Measurements from ENCODE around the gene FAM107A.

Gene FAM107A

GRCh38 chr3:58620421-58620820 is 43.2 kb upstream of the FAM107A start:
- DNase-seq (ENCODE audit: low read depth, low spot score): no peak
- no peak overlapping the region for H3K4me3 ChIP-seq
- no peak overlapping the region for H3K9ac ChIP-seq (ENCODE audit: insufficient read length)
- H3K36me3 ChIP-seq (ENCODE audit: insufficient read depth, low read length): no peaks in the 10 kb centered on the region
- no peak overlapping the region for H3K27ac ChIP-seq
- TF ChIP-seq EZH2 (IDR thresholded peaks at IDR 0.05): no peak
- no peak for TF ChIP-seq FOXP2 (optimal IDR thresholded peaks at IDR 0.05; ENCODE audit: control extremely low read depth, extremely low read length, insufficient read depth)
- TF ChIP-seq POLR2AphosphoS5 (IDR thresholded peaks at IDR 0.05; ENCODE audit: borderline replicate concordance, low read depth, low read length): no peak
- no peaks in the 10 kb centered on the region for H3K9me3 ChIP-seq (ENCODE audit: low read depth, low read length)

- DNase-seq (ENCODE audit: low read depth, low spot score): no peak
- no peak for TF ChIP-seq FOXP2 (optimal IDR thresholded peaks at IDR 0.05; ENCODE audit: control extremely low read depth, extremely low read length, insufficient read depth)
- TF ChIP-seq POLR2AphosphoS5 (IDR thresholded peaks at IDR 0.05; ENCODE audit: borderline replicate concordance, low read depth, low read length): no peak
- no peak for TF ChIP-seq EZH2 (IDR thresholded peaks at IDR 0.05)
- no peaks in the 10 kb centered on the region for H3K9me3 ChIP-seq (ENCODE audit: low read depth, low read length)
- H3K9ac ChIP-seq (ENCODE audit: insufficient read length): no peak overlapping the region
- H3K4me3 ChIP-seq: no peak overlapping the region
- no peak overlapping the region for H3K27ac ChIP-seq
- no peaks in the 10 kb centered on the region for H3K36me3 ChIP-seq (ENCODE audit: insufficient read depth, low read length)
Observed at GRCh38 chr3:58617338-58617761, 40.2 kb upstream of the FAM107A start.

- no peaks in the 10 kb centered on the region for H3K9me3 ChIP-seq (ENCODE audit: low read depth, low read length)
- DNase-seq (ENCODE audit: low read depth, low spot score): no peak
- no peaks in the 10 kb centered on the region for H3K36me3 ChIP-seq (ENCODE audit: insufficient read depth, low read length)
- no peak overlapping the region for H3K4me3 ChIP-seq
- no peak overlapping the region for H3K27ac ChIP-seq
- no peak overlapping the region for H3K9ac ChIP-seq (ENCODE audit: insufficient read length)
- TF ChIP-seq FOXP2 (optimal IDR thresholded peaks at IDR 0.05; ENCODE audit: control extremely low read depth, extremely low read length, insufficient read depth): no peak
- no peak for TF ChIP-seq POLR2AphosphoS5 (IDR thresholded peaks at IDR 0.05; ENCODE audit: borderline replicate concordance, low read depth, low read length)
- TF ChIP-seq EZH2 (IDR thresholded peaks at IDR 0.05): no peak
Observed at GRCh38 chr3:58613236-58614132, 36.3 kb upstream of the FAM107A start.

- TF ChIP-seq FOXP2 (optimal IDR thresholded peaks at IDR 0.05; ENCODE audit: control extremely low read depth, extremely low read length, insufficient read depth): no peak
- TF ChIP-seq EZH2 (IDR thresholded peaks at IDR 0.05): no peak
- no peak for TF ChIP-seq POLR2AphosphoS5 (IDR thresholded peaks at IDR 0.05; ENCODE audit: borderline replicate concordance, low read depth, low read length)
- no peak overlapping the region for H3K27ac ChIP-seq
- DNase-seq (ENCODE audit: low read depth, low spot score): no peak
- no peaks in the 10 kb centered on the region for H3K9me3 ChIP-seq (ENCODE audit: low read depth, low read length)
- H3K4me3 ChIP-seq: no peak overlapping the region
- H3K36me3 ChIP-seq (ENCODE audit: insufficient read depth, low read length): no peaks in the 10 kb centered on the region
- no peak overlapping the region for H3K9ac ChIP-seq (ENCODE audit: insufficient read length)
Observed at GRCh38 chr3:58612830-58613229, 35.6 kb upstream of the FAM107A start.

GRCh38 chr3:58609990-58610389 is 32.8 kb upstream of the FAM107A start:
- no peak overlapping the region for H3K4me3 ChIP-seq
- no peak for DNase-seq (ENCODE audit: low read depth, low spot score)
- TF ChIP-seq FOXP2 (optimal IDR thresholded peaks at IDR 0.05; ENCODE audit: control extremely low read depth, extremely low read length, insufficient read depth) (no peak), POLR2AphosphoS5 (IDR thresholded peaks at IDR 0.05; ENCODE audit: borderline replicate concordance, low read depth, low read length) (no peak), EZH2 (IDR thresholded peaks at IDR 0.05) (no peak)
- no peak overlapping the region for H3K27ac ChIP-seq
- H3K9me3 ChIP-seq (ENCODE audit: low read depth, low read length): no peaks in the 10 kb centered on the region
- H3K36me3 ChIP-seq (ENCODE audit: insufficient read depth, low read length): no peaks in the 10 kb centered on the region
- H3K9ac ChIP-seq (ENCODE audit: insufficient read length): no peak overlapping the region

- DNase-seq (ENCODE audit: low read depth, low spot score): no peak
- no peaks in the 10 kb centered on the region for H3K36me3 ChIP-seq (ENCODE audit: insufficient read depth, low read length)
- TF ChIP-seq FOXP2 (optimal IDR thresholded peaks at IDR 0.05; ENCODE audit: control extremely low read depth, extremely low read length, insufficient read depth): no peak
- H3K9ac ChIP-seq (ENCODE audit: insufficient read length): no peak overlapping the region
- no peak overlapping the region for H3K4me3 ChIP-seq
- H3K27ac ChIP-seq: no peak overlapping the region
- no peaks in the 10 kb centered on the region for H3K9me3 ChIP-seq (ENCODE audit: low read depth, low read length)
Observed at GRCh38 chr3:58608648-58609047, 31.5 kb upstream of the FAM107A start.

- no peak for DNase-seq (ENCODE audit: low read depth, low spot score)
Observed at GRCh38 chr3:58607816-58608215, 30.6 kb upstream of the FAM107A start.

GRCh38 chr3:58606693-58607092 is 29.5 kb upstream of the FAM107A start:
- TF ChIP-seq FOXP2 (optimal IDR thresholded peaks at IDR 0.05; ENCODE audit: control extremely low read depth, extremely low read length, insufficient read depth): no peak
- no peak for TF ChIP-seq POLR2AphosphoS5 (IDR thresholded peaks at IDR 0.05; ENCODE audit: borderline replicate concordance, low read depth, low read length)
- no peak for TF ChIP-seq EZH2 (IDR thresholded peaks at IDR 0.05)
- H3K27ac ChIP-seq: no peak overlapping the region
- no peak for DNase-seq (ENCODE audit: low read depth, low spot score)
- H3K9ac ChIP-seq (ENCODE audit: insufficient read length): no peak overlapping the region
- no peaks in the 10 kb centered on the region for H3K36me3 ChIP-seq (ENCODE audit: insufficient read depth, low read length)
- H3K9me3 ChIP-seq (ENCODE audit: low read depth, low read length): no peaks in the 10 kb centered on the region
- H3K4me3 ChIP-seq: no peak overlapping the region

More at GRCh38 chr3:58607816-58608215, 30.6 kb upstream of the FAM107A start:
- Histone ChIP-seq H3K27ac (no peak overlapping the region), H3K36me3 (ENCODE audit: insufficient read depth, low read length) (no peaks in the 10 kb centered on the region), H3K9ac (ENCODE audit: insufficient read length) (no peak overlapping the region), H3K4me3 (no peak overlapping the region), H3K9me3 (ENCODE audit: low read depth, low read length) (no peaks in the 10 kb centered on the region)
- TF ChIP-seq EZH2 (IDR thresholded peaks at IDR 0.05): no peak
- no peak for TF ChIP-seq FOXP2 (optimal IDR thresholded peaks at IDR 0.05; ENCODE audit: control extremely low read depth, extremely low read length, insufficient read depth)
- no peak for TF ChIP-seq POLR2AphosphoS5 (IDR thresholded peaks at IDR 0.05; ENCODE audit: borderline replicate concordance, low read depth, low read length)

Measured in SK-N-MC (cell line).